ENCODE data around the gene UBE2D2. TPM values are rescaled to one million over a fixed set of nuclear protein-coding genes. Genes with fewer than 3 reads are reported as not detected.
A peak's percentile ranks its signal among the peaks of the same experiment; 100 is the strongest.

Gene UBE2D2
- total RNA-seq, 1 donor from 2014 or later: 97.0 TPM

DNA sequence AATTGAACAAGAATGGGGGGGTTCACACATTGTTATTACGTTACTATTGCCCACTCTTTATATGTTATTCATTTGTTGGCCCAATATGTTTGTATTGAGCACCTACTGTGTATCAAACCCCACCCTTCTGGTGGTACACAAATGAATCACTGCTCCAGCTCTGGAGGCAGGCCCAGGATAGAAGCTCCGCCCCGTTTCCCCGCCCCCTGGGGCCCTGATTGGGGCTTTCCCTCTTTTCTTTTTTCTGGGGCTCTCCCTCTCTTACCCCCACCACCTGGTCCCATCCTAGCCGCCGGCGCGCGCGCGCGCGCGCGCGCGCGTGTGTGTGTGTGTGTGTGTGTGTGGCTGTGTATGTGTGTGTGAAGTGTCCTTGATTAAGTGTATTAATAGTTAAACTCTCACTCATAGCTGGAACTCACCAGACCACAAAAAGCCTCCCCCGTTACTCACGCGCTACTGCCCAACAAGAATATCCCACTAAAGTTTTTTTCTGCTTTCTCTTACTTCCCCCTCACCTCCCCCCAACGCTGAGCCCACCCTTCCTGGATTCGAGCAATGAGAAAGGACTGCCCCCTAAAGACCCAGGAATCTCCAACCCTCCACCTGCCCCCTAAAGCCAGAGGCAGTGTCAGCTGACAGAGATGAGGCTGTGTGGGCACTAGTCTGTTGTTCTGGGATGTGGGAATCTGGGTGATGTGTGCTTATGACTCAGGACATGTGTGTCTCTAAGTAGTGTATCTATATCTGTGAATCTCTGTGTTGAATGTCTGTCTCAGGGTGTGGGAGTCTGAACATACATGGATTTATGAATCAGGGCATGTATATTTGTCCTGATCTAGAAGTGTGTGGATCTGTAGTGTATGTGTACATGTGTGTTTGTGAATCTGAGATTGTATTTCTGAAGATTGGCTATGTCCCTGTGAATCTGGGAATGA lies 91.0 kb downstream of the UBE2D2 start:
- Histone ChIP-seq H3K27ac (peak overlapping the region; percentile 86), H3K4me3 (peak overlapping the region; percentile 94)

DNA sequence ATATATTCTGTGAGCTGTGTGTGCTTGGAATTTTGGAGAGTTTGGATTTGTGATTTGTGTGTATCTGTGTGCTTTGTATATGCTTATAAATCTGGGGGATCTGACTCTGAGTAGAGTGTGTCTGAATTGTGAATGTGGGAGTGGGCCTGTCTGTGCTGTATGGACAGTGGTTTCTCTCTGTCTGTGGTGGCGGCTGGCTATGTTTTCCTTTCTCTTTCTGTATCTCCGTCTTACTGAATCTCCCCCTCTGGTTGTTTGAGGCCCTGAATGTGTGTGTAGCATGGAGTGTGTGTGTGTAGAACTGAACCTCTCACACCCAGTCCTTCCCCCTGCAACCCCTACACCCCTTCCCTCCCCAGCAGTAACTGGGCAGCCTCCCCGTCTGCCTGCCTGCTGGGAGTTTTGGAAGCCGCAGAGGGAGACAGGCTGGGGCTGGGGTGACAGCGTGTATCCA lies 91.7 kb downstream of the UBE2D2 start:
- Histone ChIP-seq H3K4me1 (peaks cover 85% of the 10 kb centered on the region), H3K4me3 (no peak overlapping the region), H3K36me3 (no peaks in the 10 kb centered on the region), H3K27ac (peak overlapping the region; percentile 86), H3K27me3 (ENCODE audit: low read depth) (no peaks in the 10 kb centered on the region), H3K9me3 (no peaks in the 10 kb centered on the region)
- TF ChIP-seq, protein P1, sequence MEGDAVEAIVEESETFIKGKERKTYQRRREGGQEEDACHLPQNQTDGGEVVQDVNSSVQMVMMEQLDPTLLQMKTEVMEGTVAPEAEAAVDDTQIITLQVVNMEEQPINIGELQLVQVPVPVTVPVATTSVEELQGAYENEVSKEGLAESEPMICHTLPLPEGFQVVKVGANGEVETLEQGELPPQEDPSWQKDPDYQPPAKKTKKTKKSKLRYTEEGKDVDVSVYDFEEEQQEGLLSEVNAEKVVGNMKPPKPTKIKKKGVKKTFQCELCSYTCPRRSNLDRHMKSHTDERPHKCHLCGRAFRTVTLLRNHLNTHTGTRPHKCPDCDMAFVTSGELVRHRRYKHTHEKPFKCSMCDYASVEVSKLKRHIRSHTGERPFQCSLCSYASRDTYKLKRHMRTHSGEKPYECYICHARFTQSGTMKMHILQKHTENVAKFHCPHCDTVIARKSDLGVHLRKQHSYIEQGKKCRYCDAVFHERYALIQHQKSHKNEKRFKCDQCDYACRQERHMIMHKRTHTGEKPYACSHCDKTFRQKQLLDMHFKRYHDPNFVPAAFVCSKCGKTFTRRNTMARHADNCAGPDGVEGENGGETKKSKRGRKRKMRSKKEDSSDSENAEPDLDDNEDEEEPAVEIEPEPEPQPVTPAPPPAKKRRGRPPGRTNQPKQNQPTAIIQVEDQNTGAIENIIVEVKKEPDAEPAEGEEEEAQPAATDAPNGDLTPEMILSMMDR (IDR thresholded peaks at IDR 0.05): no peak
- ATAC-seq: no peak
- DNase-seq: no peak
- intact Hi-C loops (cut with DNase I): no loop called here

More for the DNA sequence above, 91.0 kb downstream of the UBE2D2 start:
- Histone ChIP-seq H3K9me3 (no peaks in the 10 kb centered on the region), H3K4me1 (peaks cover 85% of the 10 kb centered on the region), H3K27me3 (ENCODE audit: low read depth) (no peaks in the 10 kb centered on the region), H3K36me3 (no peaks in the 10 kb centered on the region)
- ATAC-seq: peak; percentile 59 to 60
- TF ChIP-seq, protein P1 (IDR thresholded peaks at IDR 0.05): no peak
- intact Hi-C loops (cut with DNase I): no loop called here
- DNase-seq: peak; percentile 84

DNA sequence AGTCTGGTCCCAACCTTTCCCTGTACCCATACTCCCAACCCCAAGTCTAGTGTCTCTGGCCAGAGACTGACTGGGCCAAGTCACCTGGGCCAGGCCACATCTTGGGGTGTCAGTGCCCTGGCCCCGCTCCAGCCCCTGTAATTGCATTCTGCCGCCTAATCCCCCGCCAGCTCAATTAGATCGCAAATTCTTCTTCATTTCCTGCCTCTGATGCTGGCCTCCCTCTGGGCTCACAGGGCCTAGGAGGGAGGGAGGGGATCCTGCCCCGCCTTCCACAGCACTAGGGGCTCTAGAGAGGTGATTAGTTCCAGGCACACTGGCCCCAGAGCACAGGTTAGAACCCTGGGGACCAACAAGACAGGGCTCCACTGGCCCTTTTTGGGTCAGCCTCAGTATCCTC lies 92.5 kb downstream of the UBE2D2 start:
- Histone ChIP-seq H3K36me3 (no peaks in the 10 kb centered on the region), H3K27ac (peak overlapping the region; percentile 86), H3K4me1 (peaks cover 92% of the 10 kb centered on the region), H3K4me3 (no peak overlapping the region), H3K27me3 (ENCODE audit: low read depth) (no peaks in the 10 kb centered on the region), H3K9me3 (no peaks in the 10 kb centered on the region)
- DNase-seq (no peak), ATAC-seq (no peak)
- TF ChIP-seq, protein P1 (IDR thresholded peaks at IDR 0.05): no peak
- intact Hi-C loops (cut with DNase I): no loop called here

DNA sequence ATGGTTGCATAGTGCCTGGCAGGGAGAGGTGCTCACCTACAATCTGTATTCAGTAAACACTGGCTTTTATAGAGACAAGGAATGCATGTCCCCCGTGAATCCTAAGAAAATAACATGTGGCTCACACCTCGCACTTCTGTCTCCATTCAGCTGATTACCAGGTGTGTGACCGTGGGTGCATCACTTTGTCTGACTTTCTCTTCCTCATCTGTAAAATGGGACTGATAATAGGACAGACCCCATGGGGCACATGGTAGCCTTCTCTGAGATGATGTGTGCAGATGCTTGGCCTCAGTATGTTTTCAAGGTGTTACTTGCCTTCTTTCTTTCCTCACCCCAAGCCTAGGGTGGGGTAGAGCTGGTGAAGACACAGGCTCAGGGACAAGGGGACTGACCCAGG lies 93.3 kb downstream of the UBE2D2 start:
- peak overlapping the region; percentile 86 for H3K27ac ChIP-seq
- no peaks in the 10 kb centered on the region for H3K27me3 ChIP-seq (ENCODE audit: low read depth)
- no peak overlapping the region for H3K4me3 ChIP-seq
- ATAC-seq (no peak), DNase-seq (no peak)
- peaks cover 94% of the 10 kb centered on the region for H3K4me1 ChIP-seq
- intact Hi-C loops (cut with DNase I): no loop called here
- TF ChIP-seq, protein P1 (IDR thresholded peaks at IDR 0.05): no peak
- H3K9me3 ChIP-seq: no peaks in the 10 kb centered on the region
- no peaks in the 10 kb centered on the region for H3K36me3 ChIP-seq

DNA sequence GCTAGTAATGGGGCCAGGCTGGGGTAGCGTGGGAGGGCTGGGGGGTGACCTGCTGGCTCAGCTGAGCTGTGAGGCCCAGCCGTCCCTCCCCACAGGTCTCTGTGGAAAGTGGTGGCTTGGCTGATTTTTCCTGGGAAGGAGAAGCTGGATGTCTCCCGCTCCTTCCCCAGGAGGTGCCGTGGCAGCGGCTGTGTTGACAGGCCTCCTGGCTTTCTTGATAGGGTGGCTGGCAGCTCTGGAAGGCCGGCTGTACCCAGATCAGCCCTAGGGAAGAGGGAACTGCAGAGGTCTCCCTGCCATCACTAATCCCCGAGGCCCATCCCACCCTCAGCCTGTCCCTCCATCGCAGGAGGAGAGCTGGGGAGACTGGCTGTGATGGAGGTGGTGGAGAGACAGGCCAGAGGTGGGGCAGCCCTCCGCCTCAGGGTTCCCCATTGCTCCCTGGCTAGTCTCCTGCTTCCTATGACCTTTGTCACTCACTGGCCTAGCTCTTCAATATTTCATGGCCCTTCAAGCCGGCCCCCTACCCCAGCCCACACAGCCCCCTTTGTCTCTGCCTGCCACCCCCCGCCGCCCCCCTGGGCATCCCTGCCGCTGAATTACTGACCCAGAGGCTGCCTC lies 93.8 kb downstream of the UBE2D2 start:
- H3K27ac ChIP-seq: peak overlapping the region; percentile 86
- no peak overlapping the region for H3K4me3 ChIP-seq
- no peaks in the 10 kb centered on the region for H3K36me3 ChIP-seq
- peaks cover 96% of the 10 kb centered on the region for H3K4me1 ChIP-seq
- no peak for ATAC-seq
- H3K9me3 ChIP-seq: no peaks in the 10 kb centered on the region
- TF ChIP-seq, protein P1 (IDR thresholded peaks at IDR 0.05): no peak
- H3K27me3 ChIP-seq (ENCODE audit: low read depth): no peaks in the 10 kb centered on the region
- DNase-seq: no peak
- intact Hi-C loops (cut with DNase I): no loop called here

Measured in lower lobe of right lung (tissue), 2 donors.